HEK293 (cell line): ENCODE data around the gene ZFP1.

Experiments used
- KLF7 ChIP-seq: fragments of 450-650 bp; formaldehyde crosslinking; IDR thresholded peaks from 2 replicates; pipeline ENCODE4 v1.5.1; 2016; ENCODE audit warnings: missing biosample characterization, missing genetic modification characterization, borderline replicate concordance
- TF ChIP-seq, protein P1 (sequence below): fragments of 450-650 bp; formaldehyde crosslinking; IDR thresholded peaks from 2 replicates; pipeline ENCODE4 v1.5.1; 2016; ENCODE audit warnings: missing biosample characterization, missing genetic modification characterization
- TF ChIP-seq, protein P2 (sequence below): fragments of 450-650 bp; formaldehyde crosslinking; IDR thresholded peaks from 2 replicates; pipeline ENCODE4 v1.5.1; 2016; ENCODE audit warnings: missing biosample characterization, missing genetic modification characterization

DNA sequence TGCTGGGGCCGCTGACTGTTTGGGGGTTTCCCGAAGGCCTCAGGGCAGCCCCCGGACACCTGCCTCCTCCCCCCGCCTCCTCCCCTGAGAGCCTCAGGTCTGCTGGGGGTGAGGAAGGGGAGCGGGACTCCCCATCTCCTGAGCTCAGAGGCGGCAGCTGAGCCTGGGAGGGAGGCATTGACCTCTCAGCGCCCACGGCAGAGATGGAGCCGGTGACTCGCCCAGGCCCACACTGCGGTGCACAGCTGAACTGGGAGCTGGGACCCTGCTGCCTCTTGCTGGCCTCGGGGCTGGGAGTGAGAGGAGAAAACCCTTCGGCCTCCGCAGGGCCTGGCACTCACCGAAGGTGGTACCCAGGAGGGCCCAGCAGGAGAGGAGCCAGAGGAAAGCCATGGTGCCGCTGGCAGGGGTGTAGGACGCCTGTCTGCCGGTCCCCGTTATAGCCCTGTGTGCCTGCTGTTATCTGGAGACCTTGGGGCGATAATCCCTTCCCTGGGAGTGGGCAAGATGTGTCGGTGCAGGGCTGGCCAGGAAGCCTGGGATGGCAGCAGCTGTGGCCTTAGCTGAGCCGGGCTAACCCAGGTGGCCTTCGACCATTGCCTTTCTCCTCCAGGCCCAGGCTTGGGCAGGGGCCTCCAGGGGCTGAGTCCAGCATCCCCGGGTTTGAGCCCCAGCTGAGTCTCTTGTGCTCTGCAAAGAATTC is 58.6 kb downstream of the ZFP1 start, which contains the start of gene CTRB2:
- TF ChIP-seq, protein P1, sequence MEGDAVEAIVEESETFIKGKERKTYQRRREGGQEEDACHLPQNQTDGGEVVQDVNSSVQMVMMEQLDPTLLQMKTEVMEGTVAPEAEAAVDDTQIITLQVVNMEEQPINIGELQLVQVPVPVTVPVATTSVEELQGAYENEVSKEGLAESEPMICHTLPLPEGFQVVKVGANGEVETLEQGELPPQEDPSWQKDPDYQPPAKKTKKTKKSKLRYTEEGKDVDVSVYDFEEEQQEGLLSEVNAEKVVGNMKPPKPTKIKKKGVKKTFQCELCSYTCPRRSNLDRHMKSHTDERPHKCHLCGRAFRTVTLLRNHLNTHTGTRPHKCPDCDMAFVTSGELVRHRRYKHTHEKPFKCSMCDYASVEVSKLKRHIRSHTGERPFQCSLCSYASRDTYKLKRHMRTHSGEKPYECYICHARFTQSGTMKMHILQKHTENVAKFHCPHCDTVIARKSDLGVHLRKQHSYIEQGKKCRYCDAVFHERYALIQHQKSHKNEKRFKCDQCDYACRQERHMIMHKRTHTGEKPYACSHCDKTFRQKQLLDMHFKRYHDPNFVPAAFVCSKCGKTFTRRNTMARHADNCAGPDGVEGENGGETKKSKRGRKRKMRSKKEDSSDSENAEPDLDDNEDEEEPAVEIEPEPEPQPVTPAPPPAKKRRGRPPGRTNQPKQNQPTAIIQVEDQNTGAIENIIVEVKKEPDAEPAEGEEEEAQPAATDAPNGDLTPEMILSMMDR (tag by site-specific recombination), result no peak
- TF ChIP-seq KLF7 (tag by site-specific recombination), result no peak
- TF ChIP-seq, protein P2, sequence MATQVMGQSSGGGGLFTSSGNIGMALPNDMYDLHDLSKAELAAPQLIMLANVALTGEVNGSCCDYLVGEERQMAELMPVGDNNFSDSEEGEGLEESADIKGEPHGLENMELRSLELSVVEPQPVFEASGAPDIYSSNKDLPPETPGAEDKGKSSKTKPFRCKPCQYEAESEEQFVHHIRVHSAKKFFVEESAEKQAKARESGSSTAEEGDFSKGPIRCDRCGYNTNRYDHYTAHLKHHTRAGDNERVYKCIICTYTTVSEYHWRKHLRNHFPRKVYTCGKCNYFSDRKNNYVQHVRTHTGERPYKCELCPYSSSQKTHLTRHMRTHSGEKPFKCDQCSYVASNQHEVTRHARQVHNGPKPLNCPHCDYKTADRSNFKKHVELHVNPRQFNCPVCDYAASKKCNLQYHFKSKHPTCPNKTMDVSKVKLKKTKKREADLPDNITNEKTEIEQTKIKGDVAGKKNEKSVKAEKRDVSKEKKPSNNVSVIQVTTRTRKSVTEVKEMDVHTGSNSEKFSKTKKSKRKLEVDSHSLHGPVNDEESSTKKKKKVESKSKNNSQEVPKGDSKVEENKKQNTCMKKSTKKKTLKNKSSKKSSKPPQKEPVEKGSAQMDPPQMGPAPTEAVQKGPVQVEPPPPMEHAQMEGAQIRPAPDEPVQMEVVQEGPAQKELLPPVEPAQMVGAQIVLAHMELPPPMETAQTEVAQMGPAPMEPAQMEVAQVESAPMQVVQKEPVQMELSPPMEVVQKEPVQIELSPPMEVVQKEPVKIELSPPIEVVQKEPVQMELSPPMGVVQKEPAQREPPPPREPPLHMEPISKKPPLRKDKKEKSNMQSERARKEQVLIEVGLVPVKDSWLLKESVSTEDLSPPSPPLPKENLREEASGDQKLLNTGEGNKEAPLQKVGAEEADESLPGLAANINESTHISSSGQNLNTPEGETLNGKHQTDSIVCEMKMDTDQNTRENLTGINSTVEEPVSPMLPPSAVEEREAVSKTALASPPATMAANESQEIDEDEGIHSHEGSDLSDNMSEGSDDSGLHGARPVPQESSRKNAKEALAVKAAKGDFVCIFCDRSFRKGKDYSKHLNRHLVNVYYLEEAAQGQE (tag by site-specific recombination), result no peak
